HL-60 (cell line): ENCODE results near the gene RAB44.

Experiments used
- CTCF ChIP-seq: IDR thresholded peaks from one replicate; pipeline ENCODE4 v1.5.1; 2011; ENCODE audit warnings: low read length, control low read depth, inconsistent platforms; ENCODE audit not compliant: insufficient read depth
- TF ChIP-seq, protein P1 (sequence below): IDR thresholded peaks from 2 replicates; pipeline ENCODE4 v1.6.1; 2012; ENCODE audit warnings: low read depth; ENCODE audit not compliant: insufficient replicate concordance

DNA sequence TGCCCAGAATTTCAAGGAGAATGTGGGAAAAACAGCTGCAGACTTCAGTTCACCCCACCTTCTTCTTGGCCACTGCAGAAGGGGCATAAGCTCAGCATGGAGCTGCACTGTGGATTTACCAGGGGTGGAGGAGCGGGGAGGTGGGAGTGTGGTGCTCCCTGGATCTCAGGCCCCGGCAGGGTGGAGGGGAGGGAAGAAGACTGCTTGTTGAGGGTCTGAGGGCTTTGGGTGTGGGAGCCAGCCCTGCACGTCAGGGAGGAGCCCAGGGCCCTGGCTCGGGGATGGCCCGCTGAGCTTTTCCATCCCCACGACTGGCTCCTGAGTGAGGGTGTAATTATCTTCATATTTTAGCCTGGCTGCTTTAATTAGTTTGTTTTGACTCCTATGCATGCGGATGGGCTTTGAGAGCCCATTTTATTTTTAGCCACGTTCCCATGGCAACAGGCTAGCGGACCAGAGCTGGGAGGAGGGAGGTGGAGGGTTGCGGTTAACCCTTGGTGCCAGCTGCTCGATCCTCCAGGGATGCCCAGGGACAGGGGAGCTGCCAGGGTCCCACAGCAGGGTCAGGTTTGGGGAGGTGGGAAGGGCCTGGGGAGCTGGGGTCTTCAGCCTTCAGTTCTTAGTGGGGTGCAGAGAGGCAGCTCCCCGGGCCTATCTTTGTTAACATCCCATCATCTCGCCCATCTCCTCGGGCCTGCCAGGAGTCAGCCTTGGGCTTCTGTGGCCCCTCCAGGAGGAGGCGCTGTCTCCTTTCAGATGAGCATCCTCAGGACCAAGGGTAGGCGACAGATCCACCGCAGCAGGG, 68.2 kb downstream of the RAB44 start:
- peak; percentile 97 for TF ChIP-seq CTCF
- TF ChIP-seq, protein P1, sequence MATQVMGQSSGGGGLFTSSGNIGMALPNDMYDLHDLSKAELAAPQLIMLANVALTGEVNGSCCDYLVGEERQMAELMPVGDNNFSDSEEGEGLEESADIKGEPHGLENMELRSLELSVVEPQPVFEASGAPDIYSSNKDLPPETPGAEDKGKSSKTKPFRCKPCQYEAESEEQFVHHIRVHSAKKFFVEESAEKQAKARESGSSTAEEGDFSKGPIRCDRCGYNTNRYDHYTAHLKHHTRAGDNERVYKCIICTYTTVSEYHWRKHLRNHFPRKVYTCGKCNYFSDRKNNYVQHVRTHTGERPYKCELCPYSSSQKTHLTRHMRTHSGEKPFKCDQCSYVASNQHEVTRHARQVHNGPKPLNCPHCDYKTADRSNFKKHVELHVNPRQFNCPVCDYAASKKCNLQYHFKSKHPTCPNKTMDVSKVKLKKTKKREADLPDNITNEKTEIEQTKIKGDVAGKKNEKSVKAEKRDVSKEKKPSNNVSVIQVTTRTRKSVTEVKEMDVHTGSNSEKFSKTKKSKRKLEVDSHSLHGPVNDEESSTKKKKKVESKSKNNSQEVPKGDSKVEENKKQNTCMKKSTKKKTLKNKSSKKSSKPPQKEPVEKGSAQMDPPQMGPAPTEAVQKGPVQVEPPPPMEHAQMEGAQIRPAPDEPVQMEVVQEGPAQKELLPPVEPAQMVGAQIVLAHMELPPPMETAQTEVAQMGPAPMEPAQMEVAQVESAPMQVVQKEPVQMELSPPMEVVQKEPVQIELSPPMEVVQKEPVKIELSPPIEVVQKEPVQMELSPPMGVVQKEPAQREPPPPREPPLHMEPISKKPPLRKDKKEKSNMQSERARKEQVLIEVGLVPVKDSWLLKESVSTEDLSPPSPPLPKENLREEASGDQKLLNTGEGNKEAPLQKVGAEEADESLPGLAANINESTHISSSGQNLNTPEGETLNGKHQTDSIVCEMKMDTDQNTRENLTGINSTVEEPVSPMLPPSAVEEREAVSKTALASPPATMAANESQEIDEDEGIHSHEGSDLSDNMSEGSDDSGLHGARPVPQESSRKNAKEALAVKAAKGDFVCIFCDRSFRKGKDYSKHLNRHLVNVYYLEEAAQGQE: no peak
